Measurements from ENCODE around the gene ST3GAL2.
A peak's percentile ranks its signal among the peaks of the same experiment; 100 is the strongest.

ST3GAL2 gene

DNA sequence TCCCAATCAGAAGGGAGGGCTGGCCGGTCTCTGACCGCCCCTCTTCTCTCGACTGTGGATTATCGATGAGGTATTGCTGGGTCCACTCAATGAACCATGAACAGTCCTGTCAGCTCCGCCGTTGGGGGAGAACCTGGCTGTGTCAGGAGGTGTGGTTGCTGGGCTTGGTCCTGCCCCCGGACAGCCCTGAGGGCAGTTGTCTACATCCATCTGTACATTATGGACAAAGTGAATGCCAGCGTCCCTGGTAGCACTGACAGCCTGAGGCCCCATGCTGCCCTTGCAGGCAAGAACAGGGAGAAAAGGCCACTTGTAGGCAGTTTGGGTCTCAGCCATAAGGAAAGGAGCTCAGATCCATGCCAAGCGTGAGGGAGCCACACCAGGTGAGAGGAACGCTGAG is 38.9 kb downstream of the ST3GAL2 start:
- TF ChIP-seq ISL1 (CRISPR knock-in tag; IDR thresholded peaks at IDR 0.05) = no peak
- no peak for TF ChIP-seq PATZ1 (CRISPR knock-in tag; IDR thresholded peaks at IDR 0.05; ENCODE audit: borderline replicate concordance)
- no peak for TF ChIP-seq ZNF8 (CRISPR knock-in tag; IDR thresholded peaks at IDR 0.05)
- no peak for TF ChIP-seq ZC3H10 (CRISPR knock-in tag; IDR thresholded peaks at IDR 0.05)
- TF ChIP-seq CSDC2 (CRISPR knock-in tag; IDR thresholded peaks at IDR 0.05) = no peak
- TF ChIP-seq ZNF70 (CRISPR knock-in tag; IDR thresholded peaks at IDR 0.05) = no peak
- TF ChIP-seq TCF4 (CRISPR knock-in tag; IDR thresholded peaks at IDR 0.05; ENCODE audit: borderline replicate concordance) = no peak
- TF ChIP-seq CSRNP3 (CRISPR knock-in tag; IDR thresholded peaks at IDR 0.05) = no peak
- TF ChIP-seq ZFP3 (CRISPR knock-in tag; IDR thresholded peaks at IDR 0.05) = no peak
- TF ChIP-seq CREB5 (CRISPR knock-in tag; IDR thresholded peaks at IDR 0.05; ENCODE audit: low read depth) = no peak
- no peak for ATAC-seq

DNA sequence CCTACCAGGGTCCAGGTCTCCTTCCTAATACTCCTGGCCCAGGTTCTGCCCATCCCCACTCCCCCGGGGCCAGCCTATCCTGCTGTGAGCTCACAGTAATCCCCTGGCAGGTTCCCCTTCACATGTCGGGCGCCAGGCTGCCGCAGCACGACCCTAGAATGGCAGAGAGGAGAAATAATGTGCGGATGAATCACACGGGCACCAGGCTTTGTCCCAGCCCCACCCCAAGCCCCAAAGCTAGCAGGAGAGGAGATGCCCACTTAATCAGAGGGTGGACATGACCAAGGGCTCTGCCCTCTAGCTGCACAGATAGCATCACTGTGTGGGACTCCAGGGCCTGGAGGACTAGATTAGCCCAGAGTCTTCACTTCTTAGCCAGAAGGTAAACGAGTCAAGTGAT is 39.5 kb downstream of the ST3GAL2 start:
- ATAC-seq = no peak
- no peak for TF ChIP-seq SNAI2 (CRISPR knock-in tag; IDR thresholded peaks at IDR 0.05)

DNA sequence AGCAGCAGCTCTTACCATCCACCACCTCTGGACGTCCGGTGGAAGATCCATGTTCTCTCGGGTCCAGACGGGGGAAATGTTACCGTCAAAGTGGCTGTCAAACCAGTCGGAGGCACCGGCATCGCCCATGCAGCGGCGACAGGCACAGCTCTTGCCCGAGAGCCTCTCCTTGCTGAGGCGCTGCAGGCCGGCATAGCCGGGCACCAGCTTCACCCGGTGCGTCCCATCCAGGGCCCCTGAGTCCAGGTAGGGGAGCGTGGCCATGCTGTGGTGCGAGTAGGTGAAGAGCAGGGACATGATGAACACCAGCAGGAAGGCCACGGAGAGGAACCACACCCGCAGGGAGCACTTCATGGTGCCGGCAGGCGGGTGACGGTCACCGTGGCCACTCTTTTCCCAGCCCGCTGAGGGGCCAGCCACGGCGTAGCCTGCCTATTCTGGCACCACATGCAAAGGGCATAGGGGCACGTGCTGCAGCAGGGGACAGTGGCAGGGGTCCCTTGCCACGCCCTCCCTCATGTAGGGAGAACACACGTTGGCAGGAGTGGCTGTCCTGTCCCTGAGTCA is 40.6 kb downstream of the ST3GAL2 start:
- no peak for ATAC-seq
- no peak for TF ChIP-seq OSR1 (CRISPR knock-in tag; IDR thresholded peaks at IDR 0.05)

- peak; percentile 63 for ATAC-seq
- TF ChIP-seq OSR1 (CRISPR knock-in tag; IDR thresholded peaks at IDR 0.05) (no peak), CREB5 (CRISPR knock-in tag; IDR thresholded peaks at IDR 0.05; ENCODE audit: low read depth) (no peak; the same call in 1 of the 2 replicates), TOX (CRISPR knock-in tag; IDR thresholded peaks at IDR 0.05; ENCODE audit: borderline replicate concordance) (no peak), RARB (CRISPR knock-in tag; IDR thresholded peaks at IDR 0.05) (no peak), ISL1 (CRISPR knock-in tag; IDR thresholded peaks at IDR 0.05) (0 out of 2 replicates have a peak, but pooled peaks have one; percentile 9), CSRNP3 (CRISPR knock-in tag; IDR thresholded peaks at IDR 0.05) (no peak), ESRRG (CRISPR knock-in tag; IDR thresholded peaks at IDR 0.05) (no peak), CSDC2 (CRISPR knock-in tag; IDR thresholded peaks at IDR 0.05) (no peak), BACH2 (CRISPR knock-in tag; IDR thresholded peaks at IDR 0.05; ENCODE audit: borderline replicate concordance) (no peak), ZFP30 (CRISPR knock-in tag; IDR thresholded peaks at IDR 0.05) (no peak), GLIS3 (CRISPR knock-in tag; IDR thresholded peaks at IDR 0.05) (no peak), ZNF565 (CRISPR knock-in tag; conservative IDR thresholded peaks at IDR 0.05; ENCODE audit: low read depth) (no peak), SNAI2 (CRISPR knock-in tag; IDR thresholded peaks at IDR 0.05) (peak; percentile 47; the same call in 1 of the 2 replicates), ZNF8 (CRISPR knock-in tag; IDR thresholded peaks at IDR 0.05) (no peak), ZFP3 (CRISPR knock-in tag; IDR thresholded peaks at IDR 0.05) (no peak), ZC3H10 (CRISPR knock-in tag; IDR thresholded peaks at IDR 0.05) (no peak), ZNF70 (CRISPR knock-in tag; IDR thresholded peaks at IDR 0.05) (no peak), ARNTL (CRISPR knock-in tag; IDR thresholded peaks at IDR 0.05; ENCODE audit: borderline replicate concordance, low read depth) (no peak), TCF4 (CRISPR knock-in tag; IDR thresholded peaks at IDR 0.05; ENCODE audit: borderline replicate concordance) (peak; percentile 87), POU6F1 (CRISPR knock-in tag; IDR thresholded peaks at IDR 0.05; ENCODE audit: borderline replicate concordance, low read depth) (no peak)
- TF ChIP-seq, protein P1, sequence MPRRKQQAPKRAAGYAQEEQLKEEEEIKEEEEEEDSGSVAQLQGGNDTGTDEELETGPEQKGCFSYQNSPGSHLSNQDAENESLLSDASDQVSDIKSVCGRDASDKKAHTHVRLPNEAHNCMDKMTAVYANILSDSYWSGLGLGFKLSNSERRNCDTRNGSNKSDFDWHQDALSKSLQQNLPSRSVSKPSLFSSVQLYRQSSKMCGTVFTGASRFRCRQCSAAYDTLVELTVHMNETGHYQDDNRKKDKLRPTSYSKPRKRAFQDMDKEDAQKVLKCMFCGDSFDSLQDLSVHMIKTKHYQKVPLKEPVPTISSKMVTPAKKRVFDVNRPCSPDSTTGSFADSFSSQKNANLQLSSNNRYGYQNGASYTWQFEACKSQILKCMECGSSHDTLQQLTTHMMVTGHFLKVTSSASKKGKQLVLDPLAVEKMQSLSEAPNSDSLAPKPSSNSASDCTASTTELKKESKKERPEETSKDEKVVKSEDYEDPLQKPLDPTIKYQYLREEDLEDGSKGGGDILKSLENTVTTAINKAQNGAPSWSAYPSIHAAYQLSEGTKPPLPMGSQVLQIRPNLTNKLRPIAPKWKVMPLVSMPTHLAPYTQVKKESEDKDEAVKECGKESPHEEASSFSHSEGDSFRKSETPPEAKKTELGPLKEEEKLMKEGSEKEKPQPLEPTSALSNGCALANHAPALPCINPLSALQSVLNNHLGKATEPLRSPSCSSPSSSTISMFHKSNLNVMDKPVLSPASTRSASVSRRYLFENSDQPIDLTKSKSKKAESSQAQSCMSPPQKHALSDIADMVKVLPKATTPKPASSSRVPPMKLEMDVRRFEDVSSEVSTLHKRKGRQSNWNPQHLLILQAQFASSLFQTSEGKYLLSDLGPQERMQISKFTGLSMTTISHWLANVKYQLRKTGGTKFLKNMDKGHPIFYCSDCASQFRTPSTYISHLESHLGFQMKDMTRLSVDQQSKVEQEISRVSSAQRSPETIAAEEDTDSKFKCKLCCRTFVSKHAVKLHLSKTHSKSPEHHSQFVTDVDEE (CRISPR knock-in tag; IDR thresholded peaks at IDR 0.05) = peak; percentile 38; the same call in 1 of the 2 replicates
Measured at GRCh38 chr16:70396246-70396904, 42.5 kb downstream of the ST3GAL2 start.

All from SK-N-SH treated with all-trans-retinoic acid at 6 μM for 48 hours (cell line).